ENCODE results near the gene RUFY2.

Gene RUFY2

GRCh38 chr10:68364101-68364886 is 42.8 kb downstream of the RUFY2 start:
- no peak for DNase-seq (ENCODE audit: low read depth in 2 of 2)

GRCh38 chr10:68362590-68362989 is 44.5 kb downstream of the RUFY2 start:
- DNase-seq (ENCODE audit: low read depth in 2 of 2): no peak

- no peak for DNase-seq (ENCODE audit: low read depth in 2 of 2)
These were observed 47.9 kb downstream of the RUFY2 start for GRCh38 chr10:68359189-68359588.

- DNase-seq (ENCODE audit: low read depth in 2 of 2): no peak
These were observed 53.5 kb downstream of the RUFY2 start for GRCh38 chr10:68353537-68353936.

- DNase-seq (ENCODE audit: low read depth in 2 of 2): no peak
These were observed 58.8 kb downstream of the RUFY2 start for GRCh38 chr10:68348265-68348741.

GRCh38 chr10:68346774-68347173 is 60.3 kb downstream of the RUFY2 start:
- no peak for DNase-seq (ENCODE audit: low read depth in 2 of 2)

GRCh38 chr10:68345621-68346020 is 61.5 kb downstream of the RUFY2 start:
- no peak for DNase-seq (ENCODE audit: low read depth in 2 of 2)

GRCh38 chr10:68342909-68343516 is 64.1 kb downstream of the RUFY2 start:
- DNase-seq (ENCODE audit: low read depth in 2 of 2): no peak

GRCh38 chr10:68340358-68341080 is 66.6 kb downstream of the RUFY2 start:
- DNase-seq (ENCODE audit: low read depth in 2 of 2): no peak

GRCh38 chr10:68336754-68337351 is 70.2 kb downstream of the RUFY2 start:
- no peak for DNase-seq (ENCODE audit: low read depth in 2 of 2)

GRCh38 chr10:68334672-68335467 is 72.2 kb downstream of the RUFY2 start:
- DNase-seq (ENCODE audit: low read depth in 2 of 2): no peak

GRCh38 chr10:68333440-68334431 is 73.3 kb downstream of the RUFY2 start:
- DNase-seq (ENCODE audit: low read depth in 2 of 2): no peak

- no peak for DNase-seq (ENCODE audit: low read depth in 2 of 2)
These were observed 74.0 kb downstream of the RUFY2 start for GRCh38 chr10:68333058-68333395.

GRCh38 chr10:68332259-68333057 is 74.6 kb downstream of the RUFY2 start, which contains the start of gene PBLD:
Gene PBLD, minus strand, starts transcription at chr10:68332928. Its CDS starts 26,084 bp downstream, at chr10:68306844.
- peak; percentile 17 to 20 for DNase-seq (ENCODE audit: low read depth in 2 of 2)

- DNase-seq (ENCODE audit: low read depth in 2 of 2): peak; percentile 98 to 99
These were observed 75.4 kb downstream of the RUFY2 start, which contains the start of gene HNRNPH3 for GRCh38 chr10:68331455-68332258. Gene HNRNPH3, plus strand, starts transcription at chr10:68332064. Its CDS starts 5,158 bp downstream, at chr10:68337222.

- no peak for DNase-seq (ENCODE audit: low read depth in 2 of 2)
These were observed 76.1 kb downstream of the RUFY2 start for GRCh38 chr10:68330852-68331454.

GRCh38 chr10:68329506-68329861 is 77.6 kb downstream of the RUFY2 start:
- no peak for DNase-seq (ENCODE audit: low read depth in 2 of 2)

Data from stimulated activated CD8-positive, alpha-beta memory T cell treated with anti-CD3 and anti-CD28 coated beads, Interleukin-2, amount 100 ng/mL, for 1 hour (primary cell).